GM18499 (cell line): ENCODE measurements around the gene ABI2.
"Not testable (repeated sequence)": the region's sequence is repeated elsewhere in the genome, so short reads cannot be mapped to it uniquely, and the experiment has no call there.

Experiments used
- ATAC-seq: cut with Tn5 transposase; IDR thresholded peaks from one replicate; pipeline ENCODE4 v1.9.1; 2021; ENCODE audit warnings: moderate number of reproducible peaks; ENCODE audit not compliant: insufficient read depth, unreplicated experiment

The ABI2 gene

GRCh38 chr2:203412546-203413331, 84.5 kb downstream of the ABI2 start:
- ATAC-seq, result no peak

GRCh38 chr2:203413796-203414195, 85.6 kb downstream of the ABI2 start:
- no peak for ATAC-seq

- ATAC-seq, result no peak
Observed at GRCh38 chr2:203418271-203418670, 90.1 kb downstream of the ABI2 start.

- ATAC-seq, result no peak
Observed at GRCh38 chr2:203427061-203427460, 98.9 kb downstream of the ABI2 start.

- ATAC-seq, result not testable (repeated sequence)
Observed at GRCh38 chr2:203429643-203430042, 101.4 kb downstream of the ABI2 start.

GRCh38 chr2:203431391-203432185, 103.4 kb downstream of the ABI2 start:
- no peak for ATAC-seq

GRCh38 chr2:203432811-203433210, 104.6 kb downstream of the ABI2 start:
- no peak for ATAC-seq

GRCh38 chr2:203436496-203436895, 108.3 kb downstream of the ABI2 start:
- ATAC-seq, result no peak

- no peak for ATAC-seq
Observed at GRCh38 chr2:203437511-203437910, 109.3 kb downstream of the ABI2 start.

GRCh38 chr2:203438528-203438927, 110.3 kb downstream of the ABI2 start:
- ATAC-seq, result no peak

- ATAC-seq, result no peak
Observed at GRCh38 chr2:203440671-203441070, 112.5 kb downstream of the ABI2 start.

GRCh38 chr2:203441463-203441862, 113.3 kb downstream of the ABI2 start:
- no peak for ATAC-seq

GRCh38 chr2:203442463-203442862, 114.3 kb downstream of the ABI2 start:
- ATAC-seq, result no peak

- no peak for ATAC-seq
Observed at GRCh38 chr2:203444738-203445137, 116.5 kb downstream of the ABI2 start.

- ATAC-seq, result no peak
Observed at GRCh38 chr2:203446071-203446481, 117.9 kb downstream of the ABI2 start.

GRCh38 chr2:203446780-203447179, 118.6 kb downstream of the ABI2 start:
- ATAC-seq, result no peak

GRCh38 chr2:203450561-203450960, 122.4 kb downstream of the ABI2 start:
- no peak for ATAC-seq

- no peak for ATAC-seq
Observed at GRCh38 chr2:203451011-203451410, 122.8 kb downstream of the ABI2 start.

- no peak for ATAC-seq
Observed at GRCh38 chr2:203451689-203452088, 123.5 kb downstream of the ABI2 start.

- no peak for ATAC-seq
Observed at GRCh38 chr2:203453858-203454451, 125.8 kb downstream of the ABI2 start.

GRCh38 chr2:203455209-203455608, 127.0 kb downstream of the ABI2 start:
- no peak for ATAC-seq
